Thoracic aorta (tissue), 2 donors: ENCODE data around the gene STAMBPL1. TPM values are rescaled to one million over a fixed set of nuclear protein-coding genes. Genes with fewer than 3 reads are reported as not detected.
A peak's percentile ranks its signal among the peaks of the same experiment; 100 is the strongest.

Experiments
- ATAC-seq: fragments of 150-250 bp; one replicate; pipeline ENCODE4 v1.8.0; 2017; ENCODE audit warnings: low read depth; ENCODE audit not compliant: insufficient number of reproducible peaks, low FRiP score
- DNase-seq: peaks from one replicate; pipeline ENCODE4 v3.0.0-alpha.2; 2020; ENCODE audit warnings: low spot score
- H3K27ac ChIP-seq, 2 donors: fragments of 200-600 bp; sonication (generic); 1 replicate in 1 of 2; 2 replicates in 1 of 2; pipeline ENCODE4 v1.5.1; 2016; ENCODE audit warnings: mild to moderate bottlenecking in 2 of 2, moderate library complexity in 2 of 2
- H3K27me3 ChIP-seq: fragments of 200-600 bp; sonication (generic); replicated peaks from 2 replicates; pipeline ENCODE4 v1.6.0; 2016; ENCODE audit warnings: mild to moderate bottlenecking; ENCODE audit not compliant: insufficient read depth
- H3K36me3 ChIP-seq: fragments of 200-600 bp; sonication (generic); one replicate; pipeline ENCODE4 v1.5.1; 2016
- H3K4me1 ChIP-seq, 2 donors: fragments of 200-600 bp; sonication (generic); 1 replicate in 1 of 2; 2 replicates in 1 of 2; pipeline versions ENCODE4 v1.5.1 to v1.6.0; 2016; ENCODE audit warnings: low read depth in 2 of 2, mild to moderate bottlenecking in 1 of 2; ENCODE audit not compliant: control insufficient read depth in 1 of 2
- H3K4me3 ChIP-seq: fragments of 200-600 bp; sonication (generic); 2 replicates; pipeline ENCODE4 v1.5.1; 2016; ENCODE audit warnings: mild to moderate bottlenecking
- H3K9me3 ChIP-seq: fragments of 200-600 bp; sonication (generic); 2 replicates; pipeline ENCODE4 v1.5.1; 2016
- total RNA-seq, 2 donors: library from RNA; depleted of rRNA; stranded (reverse); fragments of >200 nt; gene quantifications; one replicate each; pipeline versions ENCODE4 v1.1.0 to v1.2.3, GENCODE V29; 2016
- TF ChIP-seq, protein P1 (sequence below): fragments of 200-600 bp; sonication (generic); IDR thresholded peaks from one replicate; pipeline ENCODE4 v1.5.1; 2019; ENCODE audit warnings: antibody characterized with exemption

The STAMBPL1 gene
- total RNA-seq, 2 donors from 2014 or later: 2.2 to 10.0 TPM

DNA sequence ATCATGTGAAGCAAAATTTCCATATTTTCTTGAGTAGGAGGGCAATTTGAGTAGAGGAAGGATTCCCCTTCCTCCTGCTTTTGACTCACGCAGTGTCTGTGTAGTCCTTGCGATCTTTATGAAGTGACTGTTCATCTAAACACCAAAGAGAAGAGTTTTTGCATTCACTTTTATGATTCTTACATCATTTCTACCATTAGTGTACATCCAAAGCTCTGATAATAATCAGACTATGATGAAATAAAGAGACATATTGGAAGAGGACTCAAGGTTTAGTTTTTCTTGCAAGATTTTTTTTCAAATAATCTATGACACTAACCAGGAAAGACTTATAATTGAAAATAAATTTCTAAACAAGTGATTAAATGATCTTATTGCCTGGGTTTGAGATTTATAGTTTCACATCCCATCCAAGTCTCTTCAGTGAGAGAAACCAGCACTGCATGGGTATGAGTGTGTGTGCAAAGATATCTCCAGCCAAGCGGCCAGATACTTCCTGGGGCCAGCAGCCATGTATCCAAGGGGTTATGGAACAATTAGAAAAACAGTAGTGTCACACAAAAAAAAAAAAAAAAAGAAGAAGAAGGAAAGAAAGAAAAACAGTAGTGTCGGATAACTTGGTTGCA is 74.5 kb downstream of the STAMBPL1 start:
- no peak for DNase-seq

DNA sequence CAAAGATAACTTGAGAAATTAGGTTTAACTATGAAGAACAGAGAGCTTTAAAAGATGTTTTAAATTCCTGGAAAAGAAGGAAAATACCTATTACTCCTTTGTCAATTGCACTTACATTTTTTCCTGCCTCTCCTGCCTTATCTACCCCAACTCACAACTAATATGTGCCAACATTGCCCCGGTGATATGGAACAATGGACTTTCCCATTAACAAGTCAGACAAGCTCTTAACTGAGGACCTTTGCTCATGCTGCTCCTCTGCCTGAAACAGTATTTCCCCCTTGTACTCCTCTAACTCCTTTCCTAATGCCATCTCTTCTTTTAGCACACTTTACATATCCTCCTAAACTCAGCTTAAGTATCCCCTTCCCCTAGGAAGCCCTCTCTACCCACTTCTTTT is 77.3 kb downstream of the STAMBPL1 start:
- H3K9me3 ChIP-seq: no peaks in the 10 kb centered on the region
- TF ChIP-seq, protein P1, sequence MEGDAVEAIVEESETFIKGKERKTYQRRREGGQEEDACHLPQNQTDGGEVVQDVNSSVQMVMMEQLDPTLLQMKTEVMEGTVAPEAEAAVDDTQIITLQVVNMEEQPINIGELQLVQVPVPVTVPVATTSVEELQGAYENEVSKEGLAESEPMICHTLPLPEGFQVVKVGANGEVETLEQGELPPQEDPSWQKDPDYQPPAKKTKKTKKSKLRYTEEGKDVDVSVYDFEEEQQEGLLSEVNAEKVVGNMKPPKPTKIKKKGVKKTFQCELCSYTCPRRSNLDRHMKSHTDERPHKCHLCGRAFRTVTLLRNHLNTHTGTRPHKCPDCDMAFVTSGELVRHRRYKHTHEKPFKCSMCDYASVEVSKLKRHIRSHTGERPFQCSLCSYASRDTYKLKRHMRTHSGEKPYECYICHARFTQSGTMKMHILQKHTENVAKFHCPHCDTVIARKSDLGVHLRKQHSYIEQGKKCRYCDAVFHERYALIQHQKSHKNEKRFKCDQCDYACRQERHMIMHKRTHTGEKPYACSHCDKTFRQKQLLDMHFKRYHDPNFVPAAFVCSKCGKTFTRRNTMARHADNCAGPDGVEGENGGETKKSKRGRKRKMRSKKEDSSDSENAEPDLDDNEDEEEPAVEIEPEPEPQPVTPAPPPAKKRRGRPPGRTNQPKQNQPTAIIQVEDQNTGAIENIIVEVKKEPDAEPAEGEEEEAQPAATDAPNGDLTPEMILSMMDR: no peak
- no peak for DNase-seq
- H3K36me3 ChIP-seq: no peaks in the 10 kb centered on the region
- H3K27ac ChIP-seq: no peak overlapping the region
- H3K4me3 ChIP-seq: no peak overlapping the region
- H3K27me3 ChIP-seq: no peaks in the 10 kb centered on the region
- no peak for ATAC-seq
- peaks cover 8 to 25% of the 10 kb centered on the region in 2 donors for H3K4me1 ChIP-seq

More for the DNA sequence above, 74.5 kb downstream of the STAMBPL1 start:
- peak overlapping the region; percentile 95 to 99 for H3K27ac ChIP-seq
- no peaks in the 10 kb centered on the region for H3K9me3 ChIP-seq
- no peaks in the 10 kb centered on the region for H3K27me3 ChIP-seq
- peaks cover 8 to 25% of the 10 kb centered on the region in 2 donors for H3K4me1 ChIP-seq
- TF ChIP-seq, protein P1: no peak
- ATAC-seq: no peak
- peak overlapping the region; percentile 95 for H3K4me3 ChIP-seq
- H3K36me3 ChIP-seq: peaks cover 7% of the 10 kb centered on the region

DNA sequence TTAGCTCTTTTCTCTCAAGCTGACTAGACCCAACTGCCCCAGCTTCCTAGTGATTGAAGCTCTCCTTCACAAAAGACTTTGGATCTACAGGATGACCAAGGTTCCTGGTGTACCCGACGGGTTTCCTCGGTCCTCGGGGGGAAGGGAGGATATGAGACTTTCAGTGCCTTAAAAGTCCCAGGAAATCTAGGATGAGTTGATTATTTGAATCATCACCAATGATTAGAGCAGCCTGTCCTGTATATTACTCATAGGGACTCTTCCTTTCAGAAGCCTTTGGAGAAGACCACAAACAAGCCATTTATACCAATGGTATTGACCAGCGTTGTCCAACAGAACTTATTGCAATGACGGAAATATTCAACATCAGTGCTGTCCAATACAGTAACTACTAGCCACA is 78.7 kb downstream of the STAMBPL1 start:
- no peak overlapping the region for H3K27ac ChIP-seq
- ATAC-seq (no peak), DNase-seq (no peak)
- H3K27me3 ChIP-seq: no peaks in the 10 kb centered on the region
- H3K4me1 ChIP-seq: peaks cover 8 to 20% of the 10 kb centered on the region in 2 donors
- H3K36me3 ChIP-seq: no peaks in the 10 kb centered on the region
- no peaks in the 10 kb centered on the region for H3K9me3 ChIP-seq
- H3K4me3 ChIP-seq: no peak overlapping the region
- TF ChIP-seq, protein P1: no peak

DNA sequence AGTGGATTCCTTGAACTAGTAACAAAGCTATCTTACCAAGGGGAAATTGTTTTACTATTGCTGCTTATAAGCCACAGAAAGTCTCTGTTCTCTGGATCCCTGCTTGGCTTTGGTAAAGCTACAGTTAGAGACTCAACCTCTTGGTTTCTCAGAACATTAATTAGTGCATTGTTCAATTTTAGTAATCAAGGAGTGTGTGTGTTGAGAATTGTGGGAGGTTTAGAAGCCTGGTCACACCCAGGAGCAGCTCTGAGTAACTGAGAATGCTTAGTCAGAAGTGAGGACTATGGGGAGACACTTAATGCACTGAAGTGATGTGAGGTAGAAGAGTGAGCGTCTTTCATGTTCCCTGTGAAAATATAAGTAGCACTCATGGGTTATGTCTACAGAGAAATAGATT is 80.8 kb downstream of the STAMBPL1 start:
- Histone ChIP-seq H3K27ac (no peak overlapping the region), H3K4me1 (peaks cover 11 to 18% of the 10 kb centered on the region in 2 donors), H3K36me3 (no peaks in the 10 kb centered on the region), H3K9me3 (no peaks in the 10 kb centered on the region), H3K27me3 (no peaks in the 10 kb centered on the region), H3K4me3 (no peak overlapping the region)
- DNase-seq (no peak), ATAC-seq (no peak)
- TF ChIP-seq, protein P1: no peak

DNA sequence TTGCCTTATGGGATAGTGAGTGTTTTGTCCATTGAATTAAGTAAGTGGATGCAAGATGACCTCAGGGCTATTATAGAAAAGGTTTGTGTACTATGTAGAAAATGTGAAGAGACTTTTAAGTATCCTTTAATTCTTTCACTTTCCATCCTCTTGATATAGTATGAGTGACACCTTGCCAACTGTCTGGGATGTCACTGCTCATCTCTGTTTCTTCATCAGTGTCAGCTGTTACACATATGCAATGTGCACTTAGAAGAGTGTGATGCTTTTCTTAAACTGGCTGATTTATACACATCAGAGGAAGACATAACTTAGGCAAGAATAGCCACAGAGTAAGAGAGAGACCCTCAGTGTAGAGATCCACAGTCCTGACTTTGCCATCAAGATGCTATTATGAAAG is 81.2 kb downstream of the STAMBPL1 start:
- H3K27ac ChIP-seq: no peak overlapping the region
- H3K27me3 ChIP-seq: no peaks in the 10 kb centered on the region
- no peaks in the 10 kb centered on the region for H3K9me3 ChIP-seq
- no peak for DNase-seq
- TF ChIP-seq, protein P1: no peak
- no peak for ATAC-seq
- H3K4me1 ChIP-seq: peaks cover 16 to 23% of the 10 kb centered on the region in 2 donors
- no peak overlapping the region for H3K4me3 ChIP-seq
- H3K36me3 ChIP-seq: no peaks in the 10 kb centered on the region
